ENCODE results near the gene DOCK8. TPM values are rescaled to one million over a fixed set of nuclear protein-coding genes. Genes with fewer than 3 reads are reported as not detected.

The DOCK8 gene
- total RNA-seq, 1 experiment from 2014 or later, result 0.37 TPM

- Histone ChIP-seq H3K4me1 (ENCODE audit: control insufficient read depth in 1 of 2, insufficient read depth in 2 of 2, low read length in 2 of 2) (no peaks in the 10 kb centered on the region), H4K20me1 (ENCODE audit: insufficient read depth) (no peaks in the 10 kb centered on the region), H3K27ac (ENCODE audit: low read depth, low read length) (no peak overlapping the region), H3K9me3 (ENCODE audit: control insufficient read depth in 1 of 2, insufficient read depth in 1 of 2, low read depth in 1 of 2, low read length in 2 of 2) (no peaks in the 10 kb centered on the region), H3K9me2 (ENCODE audit: insufficient read depth) (no peaks in the 10 kb centered on the region), H3K36me3 (ENCODE audit: control insufficient read depth in 1 of 2, insufficient read depth in 2 of 2, low read length in 2 of 2) (no peaks in the 10 kb centered on the region), H3K27me3 (ENCODE audit: insufficient read depth, low read length) (no peaks in the 10 kb centered on the region), H3K4me3 (replicated peaks in 1 of 2; ENCODE audit: low read depth in 1 of 2, low read length in 2 of 2) (no peak overlapping the region), H3K4me2 (ENCODE audit: low read length) (no peak overlapping the region), H3K9ac (ENCODE audit: low read length) (no peak overlapping the region), H3K79me2 (ENCODE audit: insufficient read depth, low read length) (no peaks in the 10 kb centered on the region), H2AFZ (ENCODE audit: low read depth, low read length, poor library complexity, severe bottlenecking) (no peak overlapping the region)
- ATAC-seq (peak; percentile 44; the same call in 1 of the 2 replicates), DNase-seq (ENCODE audit: low read depth, low spot score) (no peak)
- ChIA-PET RAD21 (ENCODE audit: low non-redundant PET in 1 of 2, low total read pairs in 2 of 2, uncharacterized antibody in 2 of 2, unreplicated experiment in 2 of 2) (no interaction called here), CTCF (no interaction called here), POLR2A (no interaction called here)
- TF ChIP-seq SIN3A (IDR thresholded peaks at IDR 0.05; ENCODE audit: low read depth), result no peak
- no peak for TF ChIP-seq EZH2 (IDR thresholded peaks at IDR 0.05)
- TF ChIP-seq ZBTB33 (IDR thresholded peaks at IDR 0.05; ENCODE audit: extremely low read depth, insufficient replicate concordance, low read length), result no peak
- no peak for TF ChIP-seq JUND (IDR thresholded peaks at IDR 0.05)
- no peak for TF ChIP-seq ATF3 (IDR thresholded peaks at IDR 0.05)
- TF ChIP-seq CTCF (IDR thresholded peaks at IDR 0.05 in 2 of 3, conservative IDR thresholded peaks at IDR 0.05 in 1 of 3; ENCODE audit: borderline replicate concordance in 1 of 3, insufficient read depth in 1 of 3, low read depth in 2 of 3, low read length in 2 of 3), result no peak
- TF ChIP-seq POLR2AphosphoS5 (IDR thresholded peaks at IDR 0.05; ENCODE audit: low read depth, low read length), result no peak
- TF ChIP-seq SP1 (IDR thresholded peaks at IDR 0.05; ENCODE audit: low read depth), result no peak
- TF ChIP-seq CBX3 (IDR thresholded peaks at IDR 0.05; ENCODE audit: low read depth), result no peak
- TF ChIP-seq TCF7L2 (IDR thresholded peaks at IDR 0.05; ENCODE audit: borderline replicate concordance, extremely low read depth, insufficient read depth, insufficient read length), result no peak
- no peak for TF ChIP-seq ELF1 (IDR thresholded peaks at IDR 0.05; ENCODE audit: borderline replicate concordance, low read depth)
- intact Hi-C loops (cut with micrococcal nuclease), result no loop called here
- no TSS peak for BruUV-seq (replicated peaks)
Measured at GRCh38 chr9:366620-367019, 152.0 kb downstream of the DOCK8 start.

Data from HCT116 (cell line).